HG03354 (cell line): ENCODE measurements around the gene TRIM74.
"Not testable (repeated sequence)": the region's sequence is repeated elsewhere in the genome, so short reads cannot be mapped to it uniquely, and the experiment has no call there.

Experiments used
- ATAC-seq: cut with Tn5 transposase; IDR thresholded peaks from one replicate; pipeline ENCODE4 v1.9.1; 2021; ENCODE audit warnings: mild to moderate bottlenecking; ENCODE audit not compliant: unreplicated experiment, poor library complexity, severe bottlenecking

The TRIM74 gene

GRCh38 chr7:72968980-72969516, at the start of gene TRIM74:
TSS of gene TRIM74 (minus strand) at chr7:72969466. CDS start at chr7:72966157, 3,309 bp downstream.
- ATAC-seq, result not testable (repeated sequence)

GRCh38 chr7:73006491-73006890, 37.2 kb upstream of the TRIM74 start:
- ATAC-seq, result not testable (repeated sequence)

- peak; percentile 83 for ATAC-seq
Observed at GRCh38 chr7:73005693-73006447, 36.6 kb upstream of the TRIM74 start.

GRCh38 chr7:73005356-73005692, 36.1 kb upstream of the TRIM74 start:
- ATAC-seq, result peak; percentile 80

- ATAC-seq, result not testable (repeated sequence)
Observed at GRCh38 chr7:72997887-72998468, 28.7 kb upstream of the TRIM74 start.

- not testable (repeated sequence) for ATAC-seq
Observed at GRCh38 chr7:72997447-72997846, 28.2 kb upstream of the TRIM74 start.

GRCh38 chr7:72995484-72995883, 26.2 kb upstream of the TRIM74 start:
- ATAC-seq, result not testable (repeated sequence)

- not testable (repeated sequence) for ATAC-seq
Observed at GRCh38 chr7:72990146-72990913, 21.1 kb upstream of the TRIM74 start.

GRCh38 chr7:72982084-72982483, 12.8 kb upstream of the TRIM74 start:
- not testable (repeated sequence) for ATAC-seq

- ATAC-seq, result not testable (repeated sequence)
Observed at GRCh38 chr7:72980382-72980781, 11.1 kb upstream of the TRIM74 start.

GRCh38 chr7:72976434-72976833, 7.2 kb upstream of the TRIM74 start:
- ATAC-seq, result not testable (repeated sequence)

- ATAC-seq, result not testable (repeated sequence)
Observed at GRCh38 chr7:72975656-72976286, 6.5 kb upstream of the TRIM74 start.

GRCh38 chr7:72974781-72975180, 5.5 kb upstream of the TRIM74 start:
- not testable (repeated sequence) for ATAC-seq

- ATAC-seq, result not testable (repeated sequence)
Observed at GRCh38 chr7:72971505-72971904, 2.2 kb upstream of the TRIM74 start.

- ATAC-seq, result not testable (repeated sequence)
Observed at GRCh38 chr7:72969688-72970087, 422 bp upstream of the TRIM74 start.

GRCh38 chr7:72966892-72967291, 2.4 kb downstream of the TRIM74 start:
- not testable (repeated sequence) for ATAC-seq

- peak; percentile 65 for ATAC-seq
Observed at GRCh38 chr7:72965186-72965975, 3.9 kb downstream of the TRIM74 start.

GRCh38 chr7:72963056-72963455, 6.2 kb downstream of the TRIM74 start:
- not testable (repeated sequence) for ATAC-seq

- not testable (repeated sequence) for ATAC-seq
Observed at GRCh38 chr7:72961346-72961650, 8.0 kb downstream of the TRIM74 start.
